HepG2 (cell line): Measurements from ENCODE around the gene MAN1B1. TPM values are rescaled to one million over a fixed set of nuclear protein-coding genes. Genes with fewer than 3 reads are reported as not detected.

ENCODE experiments used
- ASH2L ChIP-seq: fragments of 300-600, 200-600 bp; sonication (generic); IDR thresholded peaks from 2 replicates; pipeline ENCODE4 v1.7.0; 2017; ENCODE audit warnings: low read depth, mild to moderate bottlenecking, moderate library complexity, mixed read lengths, low read length; ENCODE audit not compliant: insufficient read length
- ATF6 ChIP-seq: sonication (generic); formaldehyde crosslinking; conservative IDR thresholded peaks from 2 replicates; pipeline ENCODE4 v1.4.0; 2020; ENCODE audit warnings: missing genetic modification reagents
- FOXA1 ChIP-seq, 2 experiments: fragments of 450-650 bp in 1 of 2; sonication (generic) in 1 of 2; formaldehyde crosslinking in 1 of 2; IDR thresholded peaks; 2 replicates each; pipeline versions ENCODE4 v1.4.0 to v1.6.1; 2016 to 2020; ENCODE audit warnings: missing genetic modification reagents in 1 of 2
- GATAD2A ChIP-seq: IDR thresholded peaks from 2 replicates; pipeline ENCODE4 v1.6.1; 2016
- JUN ChIP-seq: sonication (generic); formaldehyde crosslinking; IDR thresholded peaks from 2 replicates; pipeline ENCODE4 v1.4.0; 2020; ENCODE audit warnings: mild to moderate bottlenecking, missing genetic modification reagents
- MED1 ChIP-seq: sonication (generic); formaldehyde crosslinking; IDR thresholded peaks from 2 replicates; pipeline ENCODE4 v1.4.0; 2020; ENCODE audit warnings: missing genetic modification reagents
- NFYC ChIP-seq: IDR thresholded peaks from 2 replicates; pipeline ENCODE4 v1.6.1; 2016; ENCODE audit warnings: missing genetic modification reagents, missing compliant biosample characterization
- NONO ChIP-seq, 2 experiments: fragments of 450-650 bp in 1 of 2; sonication (generic) in 1 of 2; formaldehyde crosslinking in 1 of 2; IDR thresholded peaks in 1 of 2; conservative IDR thresholded peaks in 1 of 2; 2 replicates each; pipeline versions ENCODE4 v1.6.1 to v1.8.0; 2017 to 2022; ENCODE audit warnings: mild to moderate bottlenecking in 1 of 2, missing genetic modification reagents in 1 of 2, moderate library complexity in 1 of 2
- SIN3B ChIP-seq: fragments of 150-350 bp; IDR thresholded peaks from 2 replicates; pipeline ENCODE4 v1.6.1; 2014; ENCODE audit warnings: low read length
- SRSF1 ChIP-seq: fragments of 200-400 bp; formaldehyde crosslinking; optimal IDR thresholded peaks from 2 replicates; pipeline ENCODE3; 2017; ENCODE audit warnings: mild to moderate bottlenecking, low read depth, low read length, moderate library complexity
- TARDBP ChIP-seq: sonication (generic); formaldehyde crosslinking; IDR thresholded peaks from 2 replicates; pipeline ENCODE4 v1.8.0; 2022; ENCODE audit warnings: mild to moderate bottlenecking, missing genetic modification reagents
- TP53 ChIP-seq: sonication (generic); formaldehyde crosslinking; conservative IDR thresholded peaks from 2 replicates; pipeline ENCODE4 v1.4.0; 2020; ENCODE audit warnings: missing genetic modification reagents
- ZFAT ChIP-seq: sonication (generic); formaldehyde crosslinking; conservative IDR thresholded peaks from 2 replicates; pipeline ENCODE4 v1.8.1; 2023; ENCODE audit warnings: missing genetic modification reagents, inconsistent platforms
- ZMYM3 ChIP-seq: sonication (generic); formaldehyde crosslinking; IDR thresholded peaks from 2 replicates; pipeline ENCODE4 v1.5.1; 2020; ENCODE audit warnings: mild to moderate bottlenecking, missing genetic modification reagents
- ZNF296 ChIP-seq: sonication (generic); formaldehyde crosslinking; conservative IDR thresholded peaks from 2 replicates; pipeline ENCODE4 v1.5.0; 2020; ENCODE audit warnings: mild to moderate bottlenecking, missing genetic modification reagents
- ZNF446 ChIP-seq: sonication (generic); formaldehyde crosslinking; IDR thresholded peaks from 2 replicates; pipeline ENCODE4 v1.5.0; 2020; ENCODE audit warnings: mild to moderate bottlenecking, missing genetic modification reagents
- ZNF496 ChIP-seq: sonication (generic); formaldehyde crosslinking; IDR thresholded peaks from 2 replicates; pipeline ENCODE4 v1.8.1; 2023; ENCODE audit warnings: mild to moderate bottlenecking, moderate library complexity, missing genetic modification reagents; ENCODE audit not compliant: insufficient replicate concordance
- ZNF615 ChIP-seq: sonication (generic); formaldehyde crosslinking; IDR thresholded peaks from 2 replicates; pipeline ENCODE4 v1.5.0; 2020; ENCODE audit warnings: mild to moderate bottlenecking, missing genetic modification reagents, borderline replicate concordance
- ZNF703 ChIP-seq: sonication (generic); formaldehyde crosslinking; IDR thresholded peaks from 2 replicates; pipeline ENCODE4 v1.5.1; 2020; ENCODE audit warnings: missing genetic modification reagents, mild to moderate bottlenecking, moderate library complexity, borderline replicate concordance
- ZNF841 ChIP-seq: sonication (generic); formaldehyde crosslinking; IDR thresholded peaks from 2 replicates; pipeline ENCODE4 v1.8.1; 2023; ENCODE audit warnings: missing genetic modification reagents, borderline replicate concordance
- ZSCAN25 ChIP-seq: sonication (generic); formaldehyde crosslinking; IDR thresholded peaks from 2 replicates; pipeline ENCODE4 v1.8.0; 2022; ENCODE audit warnings: mild to moderate bottlenecking, missing genetic modification reagents
- polyA plus RNA-seq, 8 experiments: library from polyadenylated mRNA; depleted of rRNA in 3 of 8; stranded (reverse) in 7 of 8; unstranded in 1 of 8; fragments of >200 nt; fragmentation: Illumina TruSeq in 4 of 8; extraction: Trizol in 4 of 8; gene quantifications; 2 replicates each; pipeline versions ENCODE4 v1.2.1 to v1.2.3, GENCODE V29; 2011 to 2016; ENCODE audit warnings: low read depth in 4 of 8, missing spikeins in 1 of 8, mixed read lengths in 1 of 8; ENCODE audit not compliant: insufficient read depth in 1 of 8
- total RNA-seq, 5 experiments: library from RNA; depleted of rRNA; stranded (reverse); fragments of >200 nt; fragmentation: Illumina TruSeq; extraction: Trizol; gene quantifications; 2 replicates each; pipeline ENCODE4 v1.2.3, GENCODE V29; 2016; ENCODE audit warnings: low read depth in 1 of 5
- TF ChIP-seq, protein P1 (sequence below): sonication (generic); formaldehyde crosslinking; IDR thresholded peaks from 2 replicates; pipeline ENCODE4 v1.5.0; 2020; ENCODE audit warnings: missing genetic modification reagents
- TF ChIP-seq, protein P2 (sequence below): sonication (generic); formaldehyde crosslinking; IDR thresholded peaks from 2 replicates; pipeline ENCODE4 v1.4.0; 2020; ENCODE audit warnings: missing genetic modification reagents
- TF ChIP-seq, protein P3 (sequence below): sonication (generic); formaldehyde crosslinking; IDR thresholded peaks from 2 replicates; pipeline ENCODE4 v1.5.0; 2020; ENCODE audit warnings: missing genetic modification reagents

Gene MAN1B1
- total and polyA plus RNA-seq, 2 of the 13 experiments (the other 11 are each of a cell fraction or from before 2014, with no cell fraction given): 48.9 to 59.5 TPM

GRCh38 chr9:137138722-137139467, 52.1 kb downstream of the MAN1B1 start, which contains the start of gene GRIN1 (continued):
- TF ChIP-seq, protein P1, sequence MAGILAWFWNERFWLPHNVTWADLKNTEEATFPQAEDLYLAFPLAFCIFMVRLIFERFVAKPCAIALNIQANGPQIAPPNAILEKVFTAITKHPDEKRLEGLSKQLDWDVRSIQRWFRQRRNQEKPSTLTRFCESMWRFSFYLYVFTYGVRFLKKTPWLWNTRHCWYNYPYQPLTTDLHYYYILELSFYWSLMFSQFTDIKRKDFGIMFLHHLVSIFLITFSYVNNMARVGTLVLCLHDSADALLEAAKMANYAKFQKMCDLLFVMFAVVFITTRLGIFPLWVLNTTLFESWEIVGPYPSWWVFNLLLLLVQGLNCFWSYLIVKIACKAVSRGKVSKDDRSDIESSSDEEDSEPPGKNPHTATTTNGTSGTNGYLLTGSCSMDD: no peak
- no peak for TF ChIP-seq ATF6 (CRISPR knock-in tag)
- no peak for TF ChIP-seq ZNF841 (CRISPR knock-in tag)
- no peak for TF ChIP-seq SIN3B
- TF ChIP-seq GATAD2A (CRISPR knock-in tag): no peak
- no peak for TF ChIP-seq JUN (CRISPR knock-in tag)
- TF ChIP-seq NFYC (CRISPR knock-in tag): no peak
- TF ChIP-seq TARDBP (CRISPR knock-in tag): no peak
- no peak for TF ChIP-seq ZNF496 (CRISPR knock-in tag)
- no peak for TF ChIP-seq ASH2L
- TF ChIP-seq, protein P2, sequence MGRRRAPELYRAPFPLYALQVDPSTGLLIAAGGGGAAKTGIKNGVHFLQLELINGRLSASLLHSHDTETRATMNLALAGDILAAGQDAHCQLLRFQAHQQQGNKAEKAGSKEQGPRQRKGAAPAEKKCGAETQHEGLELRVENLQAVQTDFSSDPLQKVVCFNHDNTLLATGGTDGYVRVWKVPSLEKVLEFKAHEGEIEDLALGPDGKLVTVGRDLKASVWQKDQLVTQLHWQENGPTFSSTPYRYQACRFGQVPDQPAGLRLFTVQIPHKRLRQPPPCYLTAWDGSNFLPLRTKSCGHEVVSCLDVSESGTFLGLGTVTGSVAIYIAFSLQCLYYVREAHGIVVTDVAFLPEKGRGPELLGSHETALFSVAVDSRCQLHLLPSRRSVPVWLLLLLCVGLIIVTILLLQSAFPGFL: no peak
- no peak for TF ChIP-seq MED1 (CRISPR knock-in tag)
- no peak for TF ChIP-seq ZSCAN25 (CRISPR knock-in tag)
- no peak for TF ChIP-seq ZNF703 (CRISPR knock-in tag)
- no peak for TF ChIP-seq ZNF296 (CRISPR knock-in tag)
- TF ChIP-seq, protein P3, sequence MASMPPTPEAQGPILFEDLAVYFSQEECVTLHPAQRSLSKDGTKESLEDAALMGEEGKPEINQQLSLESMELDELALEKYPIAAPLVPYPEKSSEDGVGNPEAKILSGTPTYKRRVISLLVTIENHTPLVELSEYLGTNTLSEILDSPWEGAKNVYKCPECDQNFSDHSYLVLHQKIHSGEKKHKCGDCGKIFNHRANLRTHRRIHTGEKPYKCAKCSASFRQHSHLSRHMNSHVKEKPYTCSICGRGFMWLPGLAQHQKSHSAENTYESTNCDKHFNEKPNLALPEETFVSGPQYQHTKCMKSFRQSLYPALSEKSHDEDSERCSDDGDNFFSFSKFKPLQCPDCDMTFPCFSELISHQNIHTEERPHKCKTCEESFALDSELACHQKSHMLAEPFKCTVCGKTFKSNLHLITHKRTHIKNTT (CRISPR knock-in tag): no peak
- TF ChIP-seq ZFAT (CRISPR knock-in tag): no peak
- no peak for TF ChIP-seq ZNF615 (CRISPR knock-in tag)
- TF ChIP-seq TP53: no peak
- TF ChIP-seq FOXA1 (IDR thresholded peaks at IDR 0.05): no peak
- no peak for TF ChIP-seq FOXA1 (CRISPR knock-in tag; IDR thresholded peaks at IDR 0.05)
- TF ChIP-seq ZNF446 (CRISPR knock-in tag): peak; percentile 93; the same call in 1 of the 2 replicates
- TF ChIP-seq NONO (IDR thresholded peaks at IDR 0.05): no peak
- no peak for TF ChIP-seq NONO (CRISPR knock-in tag; conservative IDR thresholded peaks at IDR 0.05)
- TF ChIP-seq SRSF1: no peak
- TF ChIP-seq ZMYM3 (CRISPR knock-in tag): no peak
